CD4-positive, alpha-beta T cell treated with Interferon alpha-2 for 1 hour (primary cell): Measurements from ENCODE around the gene AP1G2.

Experiments used
- DNase-seq, 2 donors: peaks; one replicate each; pipeline ENCODE4 v3.0.0-alpha.2; 2020 to 2022

Gene AP1G2

DNA sequence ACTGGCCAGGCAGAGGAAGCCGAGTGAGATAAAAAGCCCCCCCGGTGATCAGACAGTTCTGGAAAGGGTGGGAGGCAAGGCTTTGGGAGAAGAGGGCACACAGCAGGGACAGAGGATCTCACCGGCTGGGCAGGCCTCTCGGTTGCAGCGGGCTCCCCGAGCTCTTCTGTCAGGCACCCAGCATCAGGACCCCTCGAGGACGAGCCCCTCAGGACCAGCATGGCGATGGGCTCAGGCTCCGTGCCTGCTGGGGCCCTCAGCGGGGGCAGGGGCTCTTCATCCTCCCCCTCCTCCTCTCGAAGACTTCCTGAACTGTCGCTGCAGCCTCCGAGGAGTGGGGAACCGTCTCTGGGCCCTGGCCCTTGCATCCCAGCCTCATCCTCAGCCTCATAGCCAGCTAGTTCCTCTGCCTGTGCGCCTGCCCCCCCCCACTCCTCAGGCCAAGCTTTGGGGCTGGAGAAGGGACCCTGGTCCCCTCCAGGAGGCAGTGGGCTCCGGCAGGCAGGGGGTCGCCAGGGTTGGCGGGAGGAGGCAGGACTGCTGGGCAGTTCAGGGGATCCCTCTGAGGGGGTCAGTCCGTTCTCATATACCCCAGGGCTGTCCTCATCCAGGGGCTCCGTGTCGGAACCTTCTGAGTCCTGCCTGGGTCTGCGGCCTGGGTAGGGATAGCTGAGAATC lies 3.4 kb upstream of the AP1G2 start:
- DNase-seq: no peak

DNA sequence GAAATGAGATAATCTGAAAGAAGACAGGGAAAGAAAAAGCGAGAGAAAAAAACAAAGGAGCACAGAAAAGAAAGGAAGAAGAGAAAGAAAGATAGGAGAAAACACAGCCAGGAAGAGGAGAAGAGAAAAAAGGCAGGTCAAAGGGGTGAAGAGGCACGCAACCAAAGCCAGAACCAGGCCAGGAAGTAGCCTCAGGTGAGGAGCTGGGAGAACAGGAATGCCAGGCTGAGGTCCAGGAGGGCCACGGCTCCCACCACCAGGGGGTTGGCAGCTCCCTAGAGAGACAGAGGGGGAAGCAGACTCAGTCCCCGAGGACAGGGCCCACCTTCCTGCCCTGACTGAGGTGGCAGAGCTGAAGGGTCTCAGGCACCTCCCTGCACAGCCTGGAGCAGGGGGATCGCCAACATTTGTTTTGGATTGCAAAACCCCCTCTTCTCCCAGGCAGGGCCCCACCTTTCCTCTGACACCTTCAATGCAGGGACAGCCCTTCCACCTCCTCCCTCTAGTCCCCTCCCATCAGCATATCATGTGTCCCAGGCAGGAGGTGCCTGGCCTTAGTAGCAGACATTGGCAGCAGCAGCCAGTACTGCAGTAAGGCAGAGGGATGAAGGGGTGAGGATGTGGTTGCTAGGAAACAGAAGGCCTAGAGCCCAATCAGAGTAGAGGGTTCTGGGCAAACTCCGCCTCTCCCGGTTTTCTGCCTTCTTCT lies 2.0 kb upstream of the AP1G2 start:
- no peak for DNase-seq

DNA sequence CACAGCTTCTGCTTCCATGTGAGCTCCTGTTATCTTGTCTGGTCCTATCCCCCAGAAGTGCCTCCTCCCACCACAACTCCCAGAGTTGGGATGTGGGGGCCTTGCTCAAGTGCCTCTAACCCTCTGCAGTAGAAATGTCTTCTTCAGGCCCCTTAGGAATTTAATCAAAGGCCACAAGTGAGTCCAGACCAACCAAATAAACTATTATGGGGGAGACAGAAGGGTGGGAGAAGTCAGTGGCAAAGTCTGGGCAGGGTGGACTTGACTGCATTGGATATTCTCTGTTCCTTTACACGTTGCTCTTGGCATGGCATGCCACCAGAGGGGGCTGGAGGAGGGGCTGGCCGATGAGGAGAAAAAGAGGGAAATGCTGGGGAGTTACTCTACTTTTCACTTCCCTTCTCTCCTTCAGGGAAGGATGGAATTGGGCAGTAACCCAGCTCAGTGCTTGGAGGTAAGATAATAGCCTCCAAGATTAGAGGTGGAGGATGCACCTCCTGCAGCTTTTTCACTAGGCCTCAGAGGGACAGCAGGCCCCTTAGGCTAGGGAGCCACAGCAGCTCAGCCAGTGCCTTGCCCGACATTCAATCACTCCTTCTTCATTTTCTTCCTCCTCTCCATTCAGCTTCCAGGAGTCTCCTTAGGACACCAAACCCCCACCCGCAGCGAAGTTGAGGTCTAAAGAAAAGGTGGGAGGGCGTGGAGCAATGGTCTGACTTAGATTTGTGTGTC lies 1.2 kb upstream of the AP1G2 start:
- DNase-seq: no peak

DNA sequence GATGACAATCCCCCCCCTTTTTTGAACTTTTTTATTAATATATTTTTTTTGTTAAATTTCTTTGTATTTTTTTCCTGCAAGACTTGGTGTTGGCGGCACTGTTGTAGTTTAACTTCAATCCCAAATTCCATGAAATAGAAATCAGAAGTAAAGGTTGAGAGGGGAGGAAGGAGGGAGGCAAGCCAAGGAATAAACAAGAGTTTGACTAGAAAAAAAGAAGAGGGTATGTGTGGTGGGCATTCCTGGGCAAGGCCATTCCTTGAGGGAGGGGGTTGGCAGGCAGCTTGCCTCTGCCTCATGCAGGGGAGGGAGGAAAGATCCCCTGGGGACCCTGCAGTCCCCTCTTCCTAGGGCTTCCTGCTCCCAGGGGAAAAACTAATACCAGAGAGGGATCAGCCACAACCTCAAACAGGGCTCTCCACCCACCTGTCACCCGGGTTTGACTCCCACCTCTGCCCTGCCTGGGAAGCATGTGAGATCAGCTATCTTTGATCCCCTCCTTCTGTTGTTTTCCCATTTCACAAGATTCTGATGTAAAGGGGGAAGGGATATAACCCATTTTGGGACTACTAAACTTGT lies 519 bp upstream of the AP1G2 start:
- DNase-seq: no peak

DNA sequence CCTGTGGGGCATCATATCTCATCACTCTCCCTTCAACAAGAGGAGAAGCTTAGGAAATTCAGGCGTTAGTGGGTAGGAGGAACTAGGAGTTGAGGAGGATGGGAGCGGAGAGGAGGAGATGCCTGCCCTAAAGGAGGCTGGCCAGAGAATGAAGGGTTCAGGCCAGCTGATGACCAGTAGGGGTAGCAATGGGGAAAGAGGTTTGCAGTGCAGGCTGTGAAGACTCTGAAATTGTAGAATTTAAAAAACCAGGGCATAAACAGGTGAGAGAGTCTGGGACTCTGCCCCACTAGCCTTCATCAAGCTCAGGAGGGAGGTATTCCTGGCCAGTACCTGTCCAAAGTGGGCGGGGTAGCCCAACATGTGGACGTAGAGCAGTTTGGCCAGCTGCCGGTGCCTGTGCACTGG lies 809 bp downstream of the AP1G2 start:
- no peak for DNase-seq

DNA sequence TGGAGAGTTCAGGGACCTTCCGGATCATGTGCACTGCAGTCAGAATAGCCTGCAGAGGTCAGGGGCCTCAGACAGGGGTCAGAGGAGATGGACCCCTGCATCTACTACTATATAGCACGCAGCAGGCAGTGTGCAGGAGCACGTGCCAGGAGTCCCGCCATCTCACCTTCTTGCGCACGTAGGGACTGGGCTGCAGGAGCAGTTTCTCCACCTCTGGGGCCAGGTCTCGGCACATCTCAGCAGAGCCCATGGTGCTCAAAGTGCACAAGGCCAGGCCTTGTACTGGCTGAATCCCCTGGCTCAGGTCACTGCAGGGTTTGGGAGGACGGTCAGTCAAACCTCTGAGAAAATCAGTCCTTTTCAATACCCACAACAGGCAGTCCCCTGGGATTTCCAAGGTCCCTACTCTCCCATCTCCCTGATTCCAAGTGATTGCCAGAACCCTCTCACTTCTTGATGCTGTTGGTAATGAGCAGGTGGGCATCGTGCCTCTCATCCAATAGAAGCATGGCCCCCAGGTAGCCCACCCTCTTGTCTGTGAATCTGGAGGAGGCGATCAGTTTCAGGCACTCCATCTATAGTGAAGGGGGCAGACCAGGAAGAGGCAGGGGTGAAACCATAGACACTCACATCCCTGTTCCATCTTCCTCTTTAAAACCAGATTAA lies 1.3 kb downstream of the AP1G2 start:
- DNase-seq: no peak

DNA sequence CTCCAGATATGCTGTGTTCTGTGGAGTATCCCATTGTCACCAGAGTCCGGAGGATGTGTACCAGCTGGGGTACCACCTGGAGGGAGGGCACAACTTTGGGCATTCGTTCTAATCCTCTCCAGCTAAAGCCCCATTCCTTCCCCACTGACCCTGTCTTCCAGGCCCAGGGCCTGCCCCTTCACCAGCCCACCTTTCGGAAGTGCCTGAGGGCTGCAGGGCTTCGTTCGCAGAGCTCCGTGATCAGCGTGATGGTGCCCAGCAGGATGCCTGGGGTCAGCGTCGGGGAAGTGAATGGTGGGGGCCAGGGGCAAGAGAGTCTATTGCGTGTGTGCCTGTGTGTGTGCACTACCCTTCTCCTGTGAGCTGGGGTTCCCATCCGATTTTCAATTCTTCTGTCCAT lies 2.0 kb downstream of the AP1G2 start:
- DNase-seq: no peak

DNA sequence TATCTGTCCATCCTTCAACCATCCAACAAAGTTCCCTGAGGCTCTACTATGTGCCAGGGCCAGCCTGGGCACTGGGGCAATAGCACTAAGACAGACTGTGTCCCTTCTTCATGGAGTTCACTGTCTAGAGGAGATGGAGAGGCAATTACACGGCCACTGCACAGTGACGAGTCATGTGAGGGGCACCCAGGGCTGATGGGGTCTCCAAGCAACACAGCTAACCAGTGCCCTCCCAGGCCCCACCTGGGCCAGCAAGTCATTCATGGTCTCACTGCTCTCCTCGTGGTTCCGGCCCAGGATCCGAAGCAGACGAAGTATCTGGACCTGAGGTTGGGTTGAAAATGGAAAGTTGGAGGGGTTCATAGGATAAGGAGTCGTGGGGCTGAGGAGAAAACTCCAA lies 2.7 kb downstream of the AP1G2 start:
- no peak for DNase-seq

DNA sequence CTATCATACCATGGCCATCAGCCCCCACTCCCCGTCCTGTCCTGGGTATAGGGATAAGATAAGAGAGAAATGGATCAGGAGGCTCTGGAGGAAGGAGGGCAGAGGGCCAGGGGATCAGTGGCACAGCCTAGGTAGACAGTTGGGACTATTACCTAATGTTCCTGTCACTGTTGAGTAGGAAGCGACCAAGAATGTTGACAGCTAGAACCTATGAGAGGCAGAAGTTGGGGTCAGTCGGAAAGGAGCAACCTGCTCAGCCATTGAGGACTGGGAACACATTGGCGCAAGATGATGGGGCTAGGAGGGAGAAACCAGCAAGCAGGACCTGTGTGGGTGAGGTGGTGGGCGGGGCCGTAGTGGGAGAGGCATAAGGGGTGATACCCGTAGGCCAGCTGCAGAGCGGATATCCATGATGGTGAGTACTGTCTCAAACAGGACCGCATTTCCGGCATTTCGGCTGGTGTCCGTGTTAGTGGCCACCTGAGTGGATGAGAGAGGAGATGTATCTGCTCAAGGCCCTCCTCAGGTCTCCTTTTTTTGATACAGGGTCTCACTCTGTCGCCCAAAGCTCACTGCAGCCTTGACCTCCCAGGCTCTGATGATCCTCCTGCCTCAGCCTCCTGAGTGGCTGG lies 3.3 kb downstream of the AP1G2 start:
- DNase-seq: no peak

DNA sequence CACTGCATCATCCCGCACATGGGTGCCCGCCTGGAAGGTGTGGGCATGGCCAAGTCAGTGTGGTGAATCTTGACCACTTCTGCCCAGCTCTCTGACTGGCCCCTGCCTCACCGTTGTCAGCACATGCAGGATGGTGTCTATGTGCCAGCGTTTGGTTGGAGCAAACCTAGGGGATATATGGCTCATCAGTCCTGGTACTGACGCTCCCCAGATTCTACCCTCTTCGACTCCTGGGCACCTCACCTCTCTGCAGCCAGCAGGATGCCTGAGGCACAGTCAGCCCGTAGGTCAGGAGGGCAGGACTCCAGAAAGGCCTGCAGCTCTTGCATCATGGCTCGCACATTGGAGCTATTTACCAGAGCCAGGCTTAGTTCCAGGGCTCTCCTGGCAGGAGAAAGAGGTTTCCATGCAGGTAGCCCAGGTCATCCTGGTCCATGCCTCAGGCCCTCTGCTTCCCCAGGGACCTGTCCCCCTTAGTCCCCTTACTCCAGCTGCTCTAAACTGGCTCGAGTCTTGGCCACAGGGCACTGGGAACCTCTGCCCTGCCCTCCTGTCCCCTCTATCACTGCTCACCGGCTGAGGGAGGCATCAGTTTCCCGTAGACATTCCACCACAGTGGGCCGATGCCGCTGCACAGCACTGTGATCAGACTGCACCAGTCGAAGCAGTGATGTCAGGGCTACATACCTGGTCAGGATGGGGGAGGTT lies 4.0 kb downstream of the AP1G2 start:
- no peak for DNase-seq

DNA sequence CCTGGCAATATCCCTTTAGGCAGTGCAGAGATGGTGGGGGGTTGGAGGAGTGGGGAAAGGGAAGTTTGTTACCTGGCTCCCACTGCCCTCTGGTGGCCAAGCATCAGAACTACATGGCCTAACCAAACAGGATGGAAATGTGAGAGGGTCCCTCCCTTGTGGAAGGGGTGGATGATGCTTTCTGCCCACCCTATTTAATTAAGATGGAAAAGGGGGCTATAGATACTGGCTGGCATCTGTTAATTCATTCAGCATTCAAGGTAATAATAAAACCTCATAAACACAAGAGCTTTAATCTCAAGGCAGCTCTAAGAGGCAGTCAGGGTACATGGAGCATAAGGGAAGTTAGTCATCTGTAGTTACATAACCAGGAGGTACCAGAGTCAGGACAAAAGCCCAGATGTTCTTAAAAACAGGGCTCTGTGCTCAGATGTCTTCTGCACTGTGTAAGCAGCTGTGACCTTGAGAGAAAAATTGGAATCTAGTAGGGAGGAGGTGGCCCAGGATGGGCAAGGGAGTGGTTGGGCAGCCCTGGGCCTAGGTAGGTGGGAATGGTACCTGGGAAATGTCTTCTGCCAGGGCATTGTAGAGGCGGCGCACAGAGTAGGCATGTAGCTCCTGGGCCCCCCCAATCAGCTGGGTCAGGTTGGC lies 4.6 kb downstream of the AP1G2 start:
- DNase-seq: peak; percentile 49 to 68

DNA sequence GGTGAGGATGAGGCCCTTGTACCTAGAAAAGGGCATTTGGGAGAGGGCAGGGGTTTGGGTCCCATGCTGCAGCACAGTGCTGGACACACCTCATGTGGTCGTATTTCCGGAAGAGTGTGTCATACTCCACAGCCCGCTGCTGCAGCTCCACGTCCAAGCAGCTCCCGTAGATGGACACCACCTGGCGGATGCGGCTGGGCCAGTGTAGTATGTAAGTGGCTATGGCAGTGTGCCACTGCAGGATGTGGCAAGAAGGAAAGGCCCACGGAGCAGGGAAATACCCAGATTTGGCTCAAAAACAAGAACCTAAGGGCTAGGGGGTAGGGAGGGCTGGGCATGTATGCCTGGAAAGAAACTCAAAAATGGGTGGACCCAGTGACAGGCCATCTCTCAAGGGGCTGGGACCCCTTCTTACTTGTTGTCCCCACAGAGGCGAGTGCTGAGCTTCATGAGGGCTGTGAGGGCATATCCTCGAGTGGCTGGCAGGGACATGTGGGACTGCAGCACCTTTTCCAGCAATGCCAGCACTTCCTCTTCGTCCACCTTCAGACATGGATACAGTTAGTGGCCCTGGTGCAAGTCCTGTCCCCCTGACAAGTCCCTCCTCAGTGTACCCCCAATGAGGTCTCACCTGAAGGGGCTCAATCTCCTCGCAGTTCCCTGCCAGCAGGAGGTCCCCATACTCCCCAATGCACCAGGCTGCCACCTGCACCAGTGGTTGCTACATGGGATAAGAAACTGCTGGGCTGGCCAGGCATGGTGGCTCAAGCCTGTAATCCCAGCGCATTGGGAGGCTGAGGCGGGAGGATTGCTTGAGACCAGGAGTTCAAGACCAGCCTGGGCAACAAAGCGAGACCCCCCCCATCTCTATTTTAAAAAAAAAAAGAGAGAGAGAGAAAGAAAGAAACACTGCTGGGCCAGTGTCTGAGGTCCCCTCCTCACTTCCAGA lies 5.4 kb downstream of the AP1G2 start:
- no peak for DNase-seq

DNA sequence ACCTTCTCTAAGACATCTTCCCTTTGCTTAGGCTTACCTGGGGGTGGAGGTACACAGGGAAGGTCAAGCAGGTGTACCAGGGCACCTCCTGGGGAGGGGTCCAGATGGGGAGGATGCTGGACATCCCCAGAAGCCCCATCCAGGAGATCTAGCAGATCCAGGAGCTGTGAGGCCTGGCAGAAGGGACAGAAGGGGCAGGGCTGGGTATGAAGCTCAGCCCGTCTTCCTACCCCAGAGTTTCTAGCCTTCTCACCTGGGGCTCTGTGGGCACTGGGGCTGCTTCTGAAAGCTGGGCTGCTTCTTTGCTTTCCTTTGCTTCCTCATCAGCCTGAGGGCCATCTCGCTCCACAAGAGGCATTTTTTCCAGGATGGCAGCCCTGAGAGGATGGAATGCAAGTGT lies 6.3 kb downstream of the AP1G2 start:
- DNase-seq: no peak

DNA sequence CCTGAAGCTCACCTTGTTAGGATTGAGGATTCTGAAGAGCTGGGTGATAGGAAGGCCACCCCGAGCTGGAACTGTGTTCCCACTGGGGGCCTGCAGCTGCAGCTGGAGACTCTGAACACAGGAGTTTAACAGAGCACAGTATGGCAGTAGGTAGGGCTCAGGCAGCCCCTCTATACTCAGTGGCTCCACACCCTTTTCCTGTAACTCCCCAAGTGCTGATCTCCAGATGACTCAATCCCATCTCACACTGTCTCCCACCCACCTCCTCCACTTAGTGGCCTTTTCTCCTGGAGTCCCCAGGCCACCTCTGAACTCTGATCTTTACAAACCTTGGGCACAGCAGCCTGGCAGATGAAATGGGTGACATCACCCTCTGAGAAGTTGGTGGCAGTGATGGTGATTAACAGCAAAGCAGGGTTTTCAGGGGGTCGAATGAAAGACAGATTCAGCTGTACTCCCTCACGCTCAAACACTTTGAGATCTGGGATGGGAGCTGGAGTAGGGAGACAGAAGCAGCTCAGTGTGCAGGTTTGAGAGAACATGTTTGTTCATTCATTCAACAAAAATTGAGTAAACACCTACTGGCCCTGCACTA lies 7.6 kb downstream of the AP1G2 start:
- DNase-seq: no peak

DNA sequence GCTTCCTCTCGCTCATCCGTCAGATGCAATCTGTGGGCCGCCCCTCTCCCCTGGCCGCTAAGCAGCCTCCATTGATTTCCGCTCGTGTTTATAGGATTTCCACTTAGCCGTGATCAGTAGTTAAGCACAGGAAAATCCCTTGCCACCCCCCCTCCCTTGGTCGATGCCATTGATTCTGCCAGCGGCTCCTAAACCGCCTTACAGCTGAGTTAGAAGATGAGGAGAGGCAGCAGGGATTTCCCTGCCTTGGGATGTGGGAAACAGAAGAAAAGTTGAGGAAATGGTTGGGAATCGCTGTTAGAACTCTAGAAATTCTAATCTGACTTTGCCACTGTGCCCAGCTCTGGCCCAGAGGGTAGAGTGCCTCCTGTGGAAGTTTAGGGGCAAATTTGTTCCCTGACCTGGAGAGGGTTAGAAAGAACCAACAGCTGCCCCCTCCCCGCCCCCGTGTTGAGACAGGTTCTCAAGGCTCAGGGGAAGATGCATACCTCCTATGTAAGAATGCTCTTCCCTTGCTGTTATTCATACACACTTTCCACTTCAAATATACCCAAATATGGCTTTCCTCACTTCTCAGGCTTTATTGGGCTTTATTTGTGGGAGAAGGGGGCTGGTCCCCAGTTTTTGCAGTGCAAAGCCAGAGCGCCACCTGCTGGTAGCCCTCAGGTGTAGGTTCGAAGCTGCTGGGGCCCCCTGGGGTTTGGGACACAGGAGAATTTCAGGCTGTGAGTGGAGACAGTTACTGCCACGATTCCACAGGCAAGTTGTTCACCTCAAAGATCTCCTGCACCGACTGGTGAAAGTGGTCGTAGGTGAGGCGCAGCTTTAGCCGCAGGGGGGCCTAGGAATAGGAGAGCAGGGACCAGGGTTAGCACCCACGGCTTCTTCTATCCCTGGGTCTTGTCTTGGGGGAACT lies 8.3 kb downstream of the AP1G2 start:
- peak; percentile 57 to 74 for DNase-seq

DNA sequence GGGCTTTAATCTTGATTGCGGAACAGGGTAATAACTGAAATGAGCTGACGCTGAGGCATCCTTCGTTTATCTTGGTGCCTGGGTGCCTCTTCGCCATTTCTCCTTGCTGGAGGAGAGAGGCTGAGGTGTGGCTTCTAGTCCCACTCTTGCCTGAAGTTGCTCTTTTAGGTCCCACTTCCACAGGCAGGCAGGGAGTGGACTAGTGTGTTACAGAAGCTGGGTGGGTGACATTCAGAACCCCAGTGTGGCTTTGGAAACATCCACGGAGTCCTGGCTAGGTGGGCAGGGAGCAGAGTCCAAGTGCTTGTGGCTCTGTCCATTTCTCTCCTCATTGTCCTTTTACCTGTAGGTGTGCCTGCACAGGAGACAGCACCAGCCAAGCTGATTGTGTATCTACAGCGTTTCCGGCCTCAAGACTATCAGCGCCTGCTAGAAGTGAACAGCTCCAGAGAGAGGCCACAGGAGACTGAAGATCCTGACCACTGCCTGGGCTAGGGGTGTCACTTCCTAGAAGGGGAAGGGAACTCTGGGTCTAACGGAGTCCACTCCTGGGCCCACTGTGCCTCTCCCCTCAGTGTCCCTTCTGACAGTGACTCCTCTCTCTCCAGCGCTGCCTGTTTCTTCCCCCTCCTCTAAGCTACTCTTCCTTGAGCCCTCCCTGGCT lies 9.1 kb downstream of the AP1G2 start:
- no peak for DNase-seq

DNA sequence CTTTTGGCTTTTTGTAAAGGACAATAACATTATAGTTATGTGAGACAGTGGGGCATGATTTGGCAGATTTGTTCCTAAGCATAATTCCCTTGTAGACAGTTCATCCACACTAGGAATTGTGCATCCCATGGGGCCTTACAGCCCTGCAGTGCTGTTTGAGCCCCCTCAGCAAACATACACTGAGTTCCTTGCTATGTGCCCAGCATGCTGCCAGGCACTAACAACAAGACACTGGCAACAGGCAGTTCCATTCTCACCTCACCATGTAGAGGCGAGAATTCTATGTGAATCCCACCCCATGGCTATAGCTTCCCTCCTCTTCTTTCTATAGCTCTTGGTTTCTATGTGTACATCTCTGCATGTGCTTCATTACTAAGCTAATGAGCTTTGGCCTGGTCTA lies 9.6 kb downstream of the AP1G2 start:
- no peak for DNase-seq

DNA sequence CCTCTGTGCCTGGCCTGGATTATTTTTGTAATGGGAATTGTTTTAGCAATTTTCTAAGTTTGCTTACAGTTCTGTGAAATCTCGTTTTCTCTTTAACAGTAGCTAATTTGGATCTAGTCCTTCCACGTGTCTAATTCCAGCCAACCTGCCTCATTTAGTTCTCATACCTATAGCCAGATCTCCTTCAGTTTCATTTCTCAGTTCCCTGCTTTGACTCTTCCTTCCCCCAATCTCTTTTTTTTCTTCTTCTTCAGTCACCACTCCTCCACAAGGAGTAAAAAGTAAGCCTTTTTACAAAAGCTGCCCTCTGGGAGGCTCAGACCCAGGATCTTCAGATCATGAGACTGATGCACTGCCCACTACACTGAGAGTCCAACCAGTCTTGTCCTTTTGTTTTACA lies 10.1 kb downstream of the AP1G2 start:
- DNase-seq: no peak
